Measurements from ENCODE around the gene BOC.
"Not testable (repeated sequence)": the region's sequence is repeated elsewhere in the genome, so short reads cannot be mapped to it uniquely, and the experiment has no call there.

BOC gene

GRCh38 chr3:113170771-113171170, 40.6 kb upstream of the BOC start:
- Histone ChIP-seq H3K4me1 (ENCODE audit: control insufficient read depth, insufficient read depth, low read length) (peaks cover 35% of the 10 kb centered on the region), H3K9ac (ENCODE audit: low read length in 2 of 2) (no peak overlapping the region), H3K27me3 (ENCODE audit: control insufficient read depth in 1 of 2, insufficient read depth in 2 of 2, low read length in 2 of 2) (no peaks in the 10 kb centered on the region), H3K9me3 (ENCODE audit: control insufficient read depth in 2 of 2, low read length in 2 of 2) (no peaks in the 10 kb centered on the region), H3K36me3 (ENCODE audit: control insufficient read depth in 2 of 2, insufficient read depth in 2 of 2, low read length in 2 of 2) (no peaks in the 10 kb centered on the region), H3K4me3 (ENCODE audit: low read length in 2 of 2) (no peak overlapping the region), H3K27ac (ENCODE audit: low read length) (no peak overlapping the region)

DNA sequence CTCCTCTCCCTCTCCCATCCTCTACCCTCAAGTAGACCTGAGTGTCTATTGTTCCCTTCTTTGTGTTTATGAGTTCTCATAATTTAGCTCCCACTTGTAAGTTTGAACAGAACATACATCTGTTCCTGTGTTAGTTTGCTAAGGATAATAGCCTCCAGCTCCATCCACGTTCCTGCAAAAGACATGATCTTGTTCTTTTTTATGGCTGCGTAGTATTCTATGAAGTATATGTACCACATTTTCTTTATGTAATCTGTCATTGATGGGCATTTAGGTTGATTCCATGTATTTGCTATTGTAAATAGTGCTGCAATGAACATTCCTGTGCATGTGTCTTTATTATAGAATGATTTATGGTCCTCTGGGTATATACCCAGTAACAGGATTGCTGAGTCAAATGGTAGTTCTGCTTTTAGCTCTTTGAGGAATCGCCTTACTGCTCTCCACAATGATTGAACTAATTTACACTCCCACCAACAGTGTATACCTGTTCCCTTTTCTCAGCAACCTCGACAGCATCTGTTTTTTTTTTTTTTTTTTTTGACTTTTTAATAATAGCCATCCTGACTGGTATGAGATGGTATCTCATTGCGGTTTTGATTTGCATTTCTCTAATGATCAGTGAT, 39.6 kb upstream of the BOC start:
- H3K27me3 ChIP-seq (ENCODE audit: control insufficient read depth in 1 of 2, insufficient read depth in 2 of 2, low read length in 2 of 2); H3K9me3 ChIP-seq (ENCODE audit: control insufficient read depth in 2 of 2, low read length in 2 of 2); H3K9ac ChIP-seq (ENCODE audit: low read length in 2 of 2); H3K4me3 ChIP-seq (ENCODE audit: low read length in 2 of 2); H3K27ac ChIP-seq (ENCODE audit: low read length); H3K36me3 ChIP-seq (ENCODE audit: control insufficient read depth in 2 of 2, insufficient read depth in 2 of 2, low read length in 2 of 2): not testable (repeated sequence)
- peaks cover 25% of the 10 kb centered on the region for H3K4me1 ChIP-seq (ENCODE audit: control insufficient read depth, insufficient read depth, low read length)

GRCh38 chr3:113173102-113173501, 38.3 kb upstream of the BOC start:
- H3K4me3 ChIP-seq (ENCODE audit: low read length in 2 of 2): no peak overlapping the region
- H3K9me3 ChIP-seq (ENCODE audit: control insufficient read depth in 2 of 2, low read length in 2 of 2): no peaks in the 10 kb centered on the region
- no peaks in the 10 kb centered on the region for H3K27me3 ChIP-seq (ENCODE audit: control insufficient read depth in 1 of 2, insufficient read depth in 2 of 2, low read length in 2 of 2)
- H3K27ac ChIP-seq (ENCODE audit: low read length): no peak overlapping the region
- no peak overlapping the region for H3K9ac ChIP-seq (ENCODE audit: low read length in 2 of 2)
- peaks cover 12% of the 10 kb centered on the region for H3K4me1 ChIP-seq (ENCODE audit: control insufficient read depth, insufficient read depth, low read length)
- no peaks in the 10 kb centered on the region for H3K36me3 ChIP-seq (ENCODE audit: control insufficient read depth in 2 of 2, insufficient read depth in 2 of 2, low read length in 2 of 2)

DNA sequence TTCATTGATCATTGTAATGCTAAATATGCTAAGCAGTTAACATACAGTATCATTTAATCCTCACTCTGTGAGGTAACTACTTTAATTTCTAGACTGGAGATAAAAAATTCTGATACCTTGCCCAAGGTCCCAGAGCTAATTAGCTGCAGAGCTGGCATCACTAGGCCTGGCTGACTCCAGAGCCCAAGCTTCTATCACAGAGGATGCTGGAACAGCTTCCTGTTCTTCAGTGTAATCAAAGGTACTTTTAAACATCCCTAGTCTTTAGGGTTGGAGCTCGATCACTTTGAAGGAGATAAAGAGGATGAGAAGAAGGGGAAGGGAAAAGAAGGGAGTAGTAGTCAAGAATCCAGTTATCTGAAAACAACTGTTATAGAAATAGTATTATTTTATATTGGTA, 37.1 kb upstream of the BOC start:
- Histone ChIP-seq H3K9me3 (ENCODE audit: control insufficient read depth in 2 of 2, low read length in 2 of 2) (no peaks in the 10 kb centered on the region), H3K4me3 (ENCODE audit: low read length in 2 of 2) (no peak overlapping the region), H3K36me3 (ENCODE audit: control insufficient read depth in 2 of 2, insufficient read depth in 2 of 2, low read length in 2 of 2) (no peaks in the 10 kb centered on the region), H3K9ac (ENCODE audit: low read length in 2 of 2) (no peak overlapping the region), H3K4me1 (ENCODE audit: control insufficient read depth, insufficient read depth, low read length) (peaks cover 3% of the 10 kb centered on the region), H3K27me3 (ENCODE audit: control insufficient read depth in 1 of 2, insufficient read depth in 2 of 2, low read length in 2 of 2) (no peaks in the 10 kb centered on the region), H3K27ac (ENCODE audit: low read length) (no peak overlapping the region)

DNA sequence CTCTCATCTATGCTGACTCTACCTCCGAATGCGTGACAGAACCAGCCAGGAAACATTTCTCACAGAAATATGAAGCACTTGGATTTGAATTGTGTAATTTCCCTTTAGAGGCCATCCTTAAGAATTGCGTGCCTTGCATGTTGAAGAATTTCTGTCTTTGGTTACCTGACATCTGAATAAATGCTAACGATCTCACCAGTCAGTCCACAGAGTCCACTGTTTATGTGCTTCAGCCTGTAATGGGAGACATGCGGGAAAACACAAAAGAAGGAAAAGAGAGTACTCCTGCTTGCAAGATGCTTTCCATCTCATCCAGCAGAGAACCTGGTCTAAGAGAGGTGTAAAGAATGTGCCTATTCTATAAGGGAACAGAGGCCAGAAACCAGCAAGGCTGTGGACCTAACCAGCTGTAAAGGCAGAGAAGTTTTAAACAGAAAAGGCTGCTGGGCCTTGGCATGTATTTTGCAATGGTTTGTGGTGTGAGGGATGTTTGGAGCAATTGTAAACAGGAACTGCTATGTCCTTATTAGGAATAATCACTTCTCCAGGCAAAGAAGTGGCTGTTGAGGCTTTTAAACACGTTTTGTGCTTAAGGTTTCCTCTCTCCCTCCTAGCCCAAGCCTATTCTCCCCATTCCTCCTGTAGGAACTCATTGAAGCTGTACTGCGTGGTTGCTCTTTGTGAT, 36.4 kb upstream of the BOC start:
- H3K27me3 ChIP-seq (ENCODE audit: control insufficient read depth in 1 of 2, insufficient read depth in 2 of 2, low read length in 2 of 2): no peaks in the 10 kb centered on the region
- no peak overlapping the region for H3K4me3 ChIP-seq (ENCODE audit: low read length in 2 of 2)
- peaks cover 2% of the 10 kb centered on the region for H3K4me1 ChIP-seq (ENCODE audit: control insufficient read depth, insufficient read depth, low read length)
- no peak overlapping the region for H3K27ac ChIP-seq (ENCODE audit: low read length)
- H3K9me3 ChIP-seq (ENCODE audit: control insufficient read depth in 2 of 2, low read length in 2 of 2): no peaks in the 10 kb centered on the region
- no peaks in the 10 kb centered on the region for H3K36me3 ChIP-seq (ENCODE audit: control insufficient read depth in 2 of 2, insufficient read depth in 2 of 2, low read length in 2 of 2)
- no peak overlapping the region for H3K9ac ChIP-seq (ENCODE audit: low read length in 2 of 2)

DNA sequence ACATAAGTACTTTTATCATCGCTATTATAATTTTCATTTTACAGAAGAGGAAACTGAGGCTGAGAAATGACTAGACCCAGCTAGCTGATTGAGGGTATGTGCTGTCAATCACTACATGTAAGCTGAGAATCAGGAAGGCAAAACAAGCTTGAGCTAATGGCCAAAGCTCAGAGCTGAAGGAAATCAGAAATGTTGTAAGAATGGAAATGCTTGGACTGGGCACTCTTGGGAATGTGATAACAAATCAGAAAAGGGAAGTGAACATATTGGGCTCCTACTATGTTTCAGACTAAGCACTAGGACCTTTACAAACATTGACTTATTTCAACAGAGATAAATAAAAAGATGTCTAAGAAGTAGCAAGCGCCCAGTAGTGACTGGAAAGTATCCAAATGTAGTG, 33.8 kb upstream of the BOC start:
- Histone ChIP-seq H3K36me3 (ENCODE audit: control insufficient read depth in 2 of 2, insufficient read depth in 2 of 2, low read length in 2 of 2) (no peaks in the 10 kb centered on the region), H3K9me3 (ENCODE audit: control insufficient read depth in 2 of 2, low read length in 2 of 2) (no peaks in the 10 kb centered on the region), H3K9ac (ENCODE audit: low read length in 2 of 2) (no peak overlapping the region), H3K27me3 (ENCODE audit: control insufficient read depth in 1 of 2, insufficient read depth in 2 of 2, low read length in 2 of 2) (no peaks in the 10 kb centered on the region), H3K4me3 (ENCODE audit: low read length in 2 of 2) (no peak overlapping the region), H3K4me1 (ENCODE audit: control insufficient read depth, insufficient read depth, low read length) (no peaks in the 10 kb centered on the region), H3K27ac (ENCODE audit: low read length) (no peak overlapping the region)

DNA sequence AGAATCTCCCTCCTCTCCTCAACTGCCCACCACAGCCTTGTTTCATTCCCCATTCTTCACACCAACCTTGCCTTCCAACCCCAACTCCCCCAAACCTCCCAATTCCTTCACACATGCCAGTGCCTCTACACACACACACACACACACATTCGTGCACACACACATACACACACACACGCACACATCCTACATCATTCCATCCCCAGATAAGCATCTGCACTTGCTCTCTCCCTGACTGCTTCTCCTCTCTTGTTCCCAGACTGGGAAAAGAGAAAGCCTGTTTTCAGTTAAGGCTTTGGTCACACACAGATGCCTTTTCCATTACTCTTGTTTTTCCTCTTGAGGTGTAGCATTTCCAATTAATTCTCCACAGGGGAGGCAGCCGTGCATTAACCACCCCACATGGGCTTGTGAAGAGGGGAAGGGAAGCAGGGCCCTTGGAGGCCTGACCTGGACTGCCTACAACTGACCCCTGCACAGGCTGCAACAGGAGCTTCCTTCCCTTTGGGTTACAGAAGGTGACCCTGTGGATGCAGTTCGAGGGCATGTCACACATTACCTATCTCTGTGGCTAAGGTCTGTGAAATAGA, 32.0 kb upstream of the BOC start:
- Histone ChIP-seq H3K4me3 (ENCODE audit: low read length in 2 of 2) (no peak overlapping the region), H3K9ac (ENCODE audit: low read length in 2 of 2) (no peak overlapping the region), H3K27me3 (ENCODE audit: control insufficient read depth in 1 of 2, insufficient read depth in 2 of 2, low read length in 2 of 2) (no peaks in the 10 kb centered on the region), H3K9me3 (ENCODE audit: control insufficient read depth in 2 of 2, low read length in 2 of 2) (no peaks in the 10 kb centered on the region), H3K27ac (ENCODE audit: low read length) (no peak overlapping the region), H3K36me3 (ENCODE audit: control insufficient read depth in 2 of 2, insufficient read depth in 2 of 2, low read length in 2 of 2) (no peaks in the 10 kb centered on the region), H3K4me1 (ENCODE audit: control insufficient read depth, insufficient read depth, low read length) (no peaks in the 10 kb centered on the region)

GRCh38 chr3:113183748-113184661, 27.4 kb upstream of the BOC start:
- Histone ChIP-seq H3K4me3 (ENCODE audit: low read length in 2 of 2) (no peak overlapping the region), H3K36me3 (ENCODE audit: control insufficient read depth in 2 of 2, insufficient read depth in 2 of 2, low read length in 2 of 2) (no peaks in the 10 kb centered on the region), H3K9me3 (ENCODE audit: control insufficient read depth in 2 of 2, low read length in 2 of 2) (no peaks in the 10 kb centered on the region), H3K4me1 (ENCODE audit: control insufficient read depth, insufficient read depth, low read length) (no peaks in the 10 kb centered on the region), H3K27ac (ENCODE audit: low read length) (no peak overlapping the region), H3K9ac (ENCODE audit: low read length in 2 of 2) (no peak overlapping the region), H3K27me3 (ENCODE audit: control insufficient read depth in 1 of 2, insufficient read depth in 2 of 2, low read length in 2 of 2) (no peaks in the 10 kb centered on the region)

GRCh38 chr3:113185194-113185835, 26.0 kb upstream of the BOC start:
- Histone ChIP-seq H3K4me3 (ENCODE audit: low read length in 2 of 2) (no peak overlapping the region), H3K36me3 (ENCODE audit: control insufficient read depth in 2 of 2, insufficient read depth in 2 of 2, low read length in 2 of 2) (no peaks in the 10 kb centered on the region), H3K4me1 (ENCODE audit: control insufficient read depth, insufficient read depth, low read length) (no peaks in the 10 kb centered on the region), H3K9me3 (ENCODE audit: control insufficient read depth in 2 of 2, low read length in 2 of 2) (no peaks in the 10 kb centered on the region), H3K27me3 (ENCODE audit: control insufficient read depth in 1 of 2, insufficient read depth in 2 of 2, low read length in 2 of 2) (no peaks in the 10 kb centered on the region), H3K27ac (ENCODE audit: low read length) (no peak overlapping the region), H3K9ac (ENCODE audit: low read length in 2 of 2) (no peak overlapping the region)

DNA sequence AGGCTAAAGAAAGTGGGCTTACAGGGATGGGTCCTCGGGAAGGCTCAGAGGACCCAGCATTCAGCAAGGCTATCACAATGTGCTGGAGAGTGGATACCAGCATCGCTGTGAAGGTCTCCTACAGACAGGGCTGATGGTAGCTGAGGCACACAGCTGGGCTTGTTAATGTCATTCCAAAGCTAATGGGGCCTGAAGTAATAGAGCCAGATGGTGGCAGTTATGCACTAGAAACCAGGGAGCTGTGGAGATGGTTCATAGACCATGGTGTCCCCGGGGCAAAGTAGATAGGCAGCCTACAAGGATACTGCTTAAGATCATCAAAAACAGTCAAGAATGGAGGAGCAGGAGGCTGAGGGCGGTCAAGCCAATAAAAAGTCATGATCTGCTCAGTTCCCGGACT, 24.8 kb upstream of the BOC start:
- H3K27ac ChIP-seq (ENCODE audit: low read length): no peak overlapping the region
- no peaks in the 10 kb centered on the region for H3K9me3 ChIP-seq (ENCODE audit: control insufficient read depth in 2 of 2, low read length in 2 of 2)
- no peaks in the 10 kb centered on the region for H3K36me3 ChIP-seq (ENCODE audit: control insufficient read depth in 2 of 2, insufficient read depth in 2 of 2, low read length in 2 of 2)
- H3K27me3 ChIP-seq (ENCODE audit: control insufficient read depth in 1 of 2, insufficient read depth in 2 of 2, low read length in 2 of 2): no peaks in the 10 kb centered on the region
- no peaks in the 10 kb centered on the region for H3K4me1 ChIP-seq (ENCODE audit: control insufficient read depth, insufficient read depth, low read length)
- H3K9ac ChIP-seq (ENCODE audit: low read length in 2 of 2): no peak overlapping the region
- H3K4me3 ChIP-seq (ENCODE audit: low read length in 2 of 2): no peak overlapping the region

All from stomach smooth muscle (tissue), 2 donors.